ENCODE data around the gene CLIC5. TPM values are rescaled to one million over a fixed set of nuclear protein-coding genes. Genes with fewer than 3 reads are reported as not detected.

The CLIC5 gene
- total and polyA plus RNA-seq, 2 donors = 0.85 to 2.1 TPM

GRCh38 chr6:45974596-45974995 is 41.1 kb downstream of the CLIC5 start:
- H3K27me3 ChIP-seq (ENCODE audit: control insufficient read depth in 2 of 2, insufficient read depth in 1 of 2, low read length in 1 of 2) = no peaks in the 10 kb centered on the region

GRCh38 chr6:45972795-45973503 is 42.7 kb downstream of the CLIC5 start:
- H3K27ac ChIP-seq (ENCODE audit: low read depth in 1 of 2, low read length in 1 of 2) = no peak overlapping the region
- peaks cover 0 to 4% of the 10 kb centered on the region in 2 donors for H3K4me1 ChIP-seq (ENCODE audit: control insufficient read depth in 2 of 2, insufficient read depth in 2 of 2, low read length in 2 of 2)
- WGBS = 93% methylated on average over 4 of the region's 4 CpGs
- no peaks in the 10 kb centered on the region for H3K27me3 ChIP-seq (ENCODE audit: control insufficient read depth in 2 of 2, insufficient read depth in 1 of 2, low read length in 1 of 2)
- no peaks in the 10 kb centered on the region for H3K9me3 ChIP-seq (ENCODE audit: control insufficient read depth in 2 of 2, insufficient read depth in 1 of 2, low read length in 1 of 2)
- H3K36me3 ChIP-seq (ENCODE audit: control insufficient read depth in 2 of 2, insufficient read depth in 2 of 2, low read length in 1 of 2) = no peaks in the 10 kb centered on the region
- no peak overlapping the region for H3K4me3 ChIP-seq (ENCODE audit: low read length in 2 of 2)
- no peak for DNase-seq (ENCODE audit: low read depth in 6 of 9, low spot score in 9 of 9)

More at GRCh38 chr6:45974596-45974995, 41.1 kb downstream of the CLIC5 start:
- no peaks in the 10 kb centered on the region for H3K36me3 ChIP-seq (ENCODE audit: control insufficient read depth in 2 of 2, insufficient read depth in 2 of 2, low read length in 1 of 2)
- no peaks in the 10 kb centered on the region for H3K9me3 ChIP-seq (ENCODE audit: control insufficient read depth in 2 of 2, insufficient read depth in 1 of 2, low read length in 1 of 2)
- H3K27ac ChIP-seq (ENCODE audit: low read depth in 1 of 2, low read length in 1 of 2) = no peak overlapping the region
- no peak for DNase-seq (ENCODE audit: low read depth in 6 of 9, low spot score in 9 of 9)
- no peak overlapping the region for H3K4me3 ChIP-seq (ENCODE audit: low read length in 2 of 2)
- H3K4me1 ChIP-seq (ENCODE audit: control insufficient read depth in 2 of 2, insufficient read depth in 2 of 2, low read length in 2 of 2) = peaks cover 0 to 4% of the 10 kb centered on the region in 2 donors

GRCh38 chr6:45971287-45971686 is 44.4 kb downstream of the CLIC5 start:
- Histone ChIP-seq H3K27ac (ENCODE audit: low read depth in 1 of 2, low read length in 1 of 2) (no peak overlapping the region), H3K4me1 (ENCODE audit: control insufficient read depth in 2 of 2, insufficient read depth in 2 of 2, low read length in 2 of 2) (peaks cover 0 to 4% of the 10 kb centered on the region in 2 donors)
- 95% methylated on average over 6 of the region's 6 CpGs for WGBS

GRCh38 chr6:45970326-45970725 is 45.3 kb downstream of the CLIC5 start:
- 8% methylated on average over 2 of the region's 2 CpGs for whole genome bisulfite sequencing
- Histone ChIP-seq H3K27me3 (ENCODE audit: control insufficient read depth in 2 of 2, insufficient read depth in 1 of 2, low read length in 1 of 2) (no peaks in the 10 kb centered on the region), H3K4me3 (ENCODE audit: low read length in 2 of 2) (no peak overlapping the region), H3K4me1 (ENCODE audit: control insufficient read depth in 2 of 2, insufficient read depth in 2 of 2, low read length in 2 of 2) (peaks cover 0 to 4% of the 10 kb centered on the region in 2 donors), H3K9me3 (ENCODE audit: control insufficient read depth in 2 of 2, insufficient read depth in 1 of 2, low read length in 1 of 2) (no peaks in the 10 kb centered on the region), H3K27ac (ENCODE audit: low read depth in 1 of 2, low read length in 1 of 2) (no peak overlapping the region), H3K36me3 (ENCODE audit: control insufficient read depth in 2 of 2, insufficient read depth in 2 of 2, low read length in 1 of 2) (no peaks in the 10 kb centered on the region)
- peak in 2 of 9 donors; percentile 1 to 16 for DNase-seq (ENCODE audit: low read depth in 6 of 9, low spot score in 9 of 9)

More at GRCh38 chr6:45971287-45971686, 44.4 kb downstream of the CLIC5 start:
- no peaks in the 10 kb centered on the region for H3K36me3 ChIP-seq (ENCODE audit: control insufficient read depth in 2 of 2, insufficient read depth in 2 of 2, low read length in 1 of 2)
- DNase-seq (ENCODE audit: low read depth in 6 of 9, low spot score in 9 of 9) = no peak
- H3K27me3 ChIP-seq (ENCODE audit: control insufficient read depth in 2 of 2, insufficient read depth in 1 of 2, low read length in 1 of 2) = no peaks in the 10 kb centered on the region
- no peak overlapping the region for H3K4me3 ChIP-seq (ENCODE audit: low read length in 2 of 2)
- no peaks in the 10 kb centered on the region for H3K9me3 ChIP-seq (ENCODE audit: control insufficient read depth in 2 of 2, insufficient read depth in 1 of 2, low read length in 1 of 2)

GRCh38 chr6:45969883-45970282 is 45.8 kb downstream of the CLIC5 start:
- H3K4me3 ChIP-seq (ENCODE audit: low read length in 2 of 2) = no peak overlapping the region
- H3K9me3 ChIP-seq (ENCODE audit: control insufficient read depth in 2 of 2, insufficient read depth in 1 of 2, low read length in 1 of 2) = no peaks in the 10 kb centered on the region
- no peaks in the 10 kb centered on the region for H3K36me3 ChIP-seq (ENCODE audit: control insufficient read depth in 2 of 2, insufficient read depth in 2 of 2, low read length in 1 of 2)
- WGBS = 98% methylated on average over 2 of the region's 2 CpGs
- H3K27me3 ChIP-seq (ENCODE audit: control insufficient read depth in 2 of 2, insufficient read depth in 1 of 2, low read length in 1 of 2) = no peaks in the 10 kb centered on the region
- H3K27ac ChIP-seq (ENCODE audit: low read depth in 1 of 2, low read length in 1 of 2) = no peak overlapping the region
- peaks cover 0 to 4% of the 10 kb centered on the region in 2 donors for H3K4me1 ChIP-seq (ENCODE audit: control insufficient read depth in 2 of 2, insufficient read depth in 2 of 2, low read length in 2 of 2)
- peak in 1 of 9 donors; percentile 7 for DNase-seq (ENCODE audit: low read depth in 6 of 9, low spot score in 9 of 9)

- Histone ChIP-seq H3K4me3 (ENCODE audit: low read length in 2 of 2) (no peak overlapping the region), H3K27me3 (ENCODE audit: control insufficient read depth in 2 of 2, insufficient read depth in 1 of 2, low read length in 1 of 2) (no peaks in the 10 kb centered on the region), H3K36me3 (ENCODE audit: control insufficient read depth in 2 of 2, insufficient read depth in 2 of 2, low read length in 1 of 2) (no peaks in the 10 kb centered on the region), H3K9me3 (ENCODE audit: control insufficient read depth in 2 of 2, insufficient read depth in 1 of 2, low read length in 1 of 2) (no peaks in the 10 kb centered on the region), H3K27ac (ENCODE audit: low read depth in 1 of 2, low read length in 1 of 2) (no peak overlapping the region), H3K4me1 (ENCODE audit: control insufficient read depth in 2 of 2, insufficient read depth in 2 of 2, low read length in 2 of 2) (peaks cover 0 to 4% of the 10 kb centered on the region in 2 donors)
- no peak for DNase-seq (ENCODE audit: low read depth in 6 of 9, low spot score in 9 of 9)
- 49% methylated on average over 2 of the region's 2 CpGs for WGBS
Measured at GRCh38 chr6:45969026-45969425, 46.6 kb downstream of the CLIC5 start.

GRCh38 chr6:45967363-45967762 is 48.3 kb downstream of the CLIC5 start:
- Histone ChIP-seq H3K9me3 (ENCODE audit: control insufficient read depth in 2 of 2, insufficient read depth in 1 of 2, low read length in 1 of 2) (no peaks in the 10 kb centered on the region), H3K36me3 (ENCODE audit: control insufficient read depth in 2 of 2, insufficient read depth in 2 of 2, low read length in 1 of 2) (no peaks in the 10 kb centered on the region), H3K4me1 (ENCODE audit: control insufficient read depth in 2 of 2, insufficient read depth in 2 of 2, low read length in 2 of 2) (peaks cover 0 to 4% of the 10 kb centered on the region in 2 donors), H3K4me3 (ENCODE audit: low read length in 2 of 2) (no peak overlapping the region), H3K27ac (ENCODE audit: low read depth in 1 of 2, low read length in 1 of 2) (no peak overlapping the region), H3K27me3 (ENCODE audit: control insufficient read depth in 2 of 2, insufficient read depth in 1 of 2, low read length in 1 of 2) (no peaks in the 10 kb centered on the region)
- no peak for DNase-seq (ENCODE audit: low read depth in 6 of 9, low spot score in 9 of 9)
- WGBS = 95% methylated on average over 1 of the region's 1 CpG

GRCh38 chr6:45966797-45967196 is 48.9 kb downstream of the CLIC5 start:
- no peak for DNase-seq (ENCODE audit: low read depth in 6 of 9, low spot score in 9 of 9)
- no peak overlapping the region for H3K27ac ChIP-seq (ENCODE audit: low read depth in 1 of 2, low read length in 1 of 2)
- H3K36me3 ChIP-seq (ENCODE audit: control insufficient read depth in 2 of 2, insufficient read depth in 2 of 2, low read length in 1 of 2) = no peaks in the 10 kb centered on the region
- no peaks in the 10 kb centered on the region for H3K9me3 ChIP-seq (ENCODE audit: control insufficient read depth in 2 of 2, insufficient read depth in 1 of 2, low read length in 1 of 2)
- 30% methylated on average over 3 of the region's 3 CpGs for WGBS
- no peak overlapping the region for H3K4me3 ChIP-seq (ENCODE audit: low read length in 2 of 2)
- peaks cover 0 to 4% of the 10 kb centered on the region in 2 donors for H3K4me1 ChIP-seq (ENCODE audit: control insufficient read depth in 2 of 2, insufficient read depth in 2 of 2, low read length in 2 of 2)
- no peaks in the 10 kb centered on the region for H3K27me3 ChIP-seq (ENCODE audit: control insufficient read depth in 2 of 2, insufficient read depth in 1 of 2, low read length in 1 of 2)

- H3K27ac ChIP-seq (ENCODE audit: low read depth in 1 of 2, low read length in 1 of 2) = no peak overlapping the region
- no peaks in the 10 kb centered on the region for H3K27me3 ChIP-seq (ENCODE audit: control insufficient read depth in 2 of 2, insufficient read depth in 1 of 2, low read length in 1 of 2)
- no peaks in the 10 kb centered on the region for H3K9me3 ChIP-seq (ENCODE audit: control insufficient read depth in 2 of 2, insufficient read depth in 1 of 2, low read length in 1 of 2)
- H3K4me1 ChIP-seq (ENCODE audit: control insufficient read depth in 2 of 2, insufficient read depth in 2 of 2, low read length in 2 of 2) = peaks cover 0 to 4% of the 10 kb centered on the region in 2 donors
- no peak overlapping the region for H3K4me3 ChIP-seq (ENCODE audit: low read length in 2 of 2)
- H3K36me3 ChIP-seq (ENCODE audit: control insufficient read depth in 2 of 2, insufficient read depth in 2 of 2, low read length in 1 of 2) = no peaks in the 10 kb centered on the region
- WGBS = 92% methylated on average over 4 of the region's 4 CpGs
- no peak for DNase-seq (ENCODE audit: low read depth in 6 of 9, low spot score in 9 of 9)
Measured at GRCh38 chr6:45966340-45966739, 49.3 kb downstream of the CLIC5 start.
